Spinal cord (tissue), 10 donors: ENCODE measurements around the gene C2CD2L. TPM values are rescaled to one million over a fixed set of nuclear protein-coding genes. Genes with fewer than 3 reads are reported as not detected.
"Not testable (repeated sequence)": the region's sequence is repeated elsewhere in the genome, so short reads cannot be mapped to it uniquely, and the experiment has no call there.

Source experiments
- DNase-seq, 6 donors: peaks; one replicate each; pipeline versions ENCODE4 v3.0.0 to v3.0.0-alpha.2; 2013 to 2015; ENCODE audit warnings: low spot score in 6 of 6, low read depth in 4 of 6
- H3K27ac ChIP-seq: one replicate; pipeline ENCODE4 v1.5.1; 2013; ENCODE audit warnings: low read depth, low read length, control low read depth
- H3K27me3 ChIP-seq: one replicate; pipeline ENCODE4 v1.6.1; 2013; ENCODE audit warnings: low read length; ENCODE audit not compliant: control insufficient read depth, insufficient read depth
- H3K36me3 ChIP-seq: one replicate; pipeline ENCODE4 v1.6.1; 2013; ENCODE audit warnings: low read length; ENCODE audit not compliant: control insufficient read depth, insufficient read depth
- H3K4me1 ChIP-seq: one replicate; pipeline ENCODE4 v1.6.1; 2013; ENCODE audit warnings: low read length; ENCODE audit not compliant: control insufficient read depth, insufficient read depth
- H3K4me3 ChIP-seq: one replicate; pipeline ENCODE4 v1.5.1; 2013; ENCODE audit warnings: low read depth, low read length, control low read depth
- H3K9me3 ChIP-seq: one replicate; pipeline ENCODE4 v1.6.1; 2013; ENCODE audit warnings: low read length; ENCODE audit not compliant: control insufficient read depth, insufficient read depth
- WGBS: methylation state at CpG from one replicate; pipeline ENCODE4 v1.1.5; 2013; ENCODE audit warnings: missing lambda C conversion rate; ENCODE audit not compliant: insufficient coverage; 5-methylcytosine and 5-hydroxymethylcytosine counted together
- polyA plus RNA-seq, 2 donors: library from polyadenylated mRNA; unstranded; fragments of 120-200 nt; gene quantifications; one replicate each; pipeline ENCODE4 v1.2.1, GENCODE V29; 2013; ENCODE audit not compliant: insufficient read length in 2 of 2
- total RNA-seq, 2 donors: library from RNA; depleted of rRNA in 1 of 2; stranded (reverse); fragments of 120-200 nt in 1 of 2; fragments of >200 nt in 1 of 2; gene quantifications; one replicate each; pipeline versions ENCODE4 v1.2.3 to v1.2.4, GENCODE V29; 2013 to 2014
- donor health status: healthy.

C2CD2L gene
- total and polyA plus RNA-seq, 4 donors: 9.7 to 35.3 (median 23.1) TPM

DNA sequence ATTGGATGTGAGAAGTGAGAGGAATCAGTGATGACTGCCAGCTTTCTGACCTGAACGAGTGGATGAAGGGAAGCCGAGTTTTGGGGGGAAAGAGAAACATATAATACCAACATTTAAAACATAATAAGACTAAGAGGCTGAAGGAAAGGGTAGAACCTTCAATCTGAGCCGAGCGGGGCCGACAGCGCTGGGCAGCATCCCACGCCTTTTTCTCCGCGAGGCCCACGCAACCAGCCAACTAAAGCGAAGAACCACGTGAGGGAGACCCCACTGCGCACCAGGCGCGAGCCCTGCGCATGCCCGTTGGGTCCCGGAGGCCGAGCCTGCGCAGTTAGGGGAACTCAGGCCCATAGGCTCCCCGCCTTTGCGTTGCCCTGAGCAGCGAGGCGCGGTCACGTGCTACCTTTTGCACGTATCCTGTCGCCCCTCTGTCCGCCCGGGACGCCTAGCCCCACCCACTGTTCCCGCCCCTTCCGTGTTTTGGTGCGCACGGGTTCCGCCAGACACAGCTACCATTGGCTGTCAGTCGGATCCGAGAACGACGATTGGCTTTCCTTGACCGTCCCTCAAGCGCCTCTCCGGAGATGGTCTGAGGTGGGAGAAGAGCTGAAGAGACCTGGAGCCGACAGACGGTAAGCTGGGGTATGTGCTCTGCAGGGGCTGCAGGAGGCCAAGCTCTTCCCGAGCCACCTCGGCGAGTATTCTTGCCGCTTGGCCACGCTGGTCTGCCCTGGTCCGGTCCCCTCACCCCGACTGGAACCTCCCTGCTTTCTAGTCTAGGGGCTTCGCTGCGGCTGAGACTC lies 14.1 kb downstream of the C2CD2L start, which contains the start of gene HINFP:
Gene HINFP, plus strand, starts transcription at position 573 of the 803 bp plus-strand sequence. CDS start 5,365 bp downstream, outside the sequence.
- WGBS: under 1% methylated on average over 52 of the region's 54 CpGs
- H3K4me1 ChIP-seq: peaks cover 12% of the 10 kb centered on the region
- peak; percentile 95 to 100 (median 98) for DNase-seq
- H3K27me3 ChIP-seq: no peaks in the 10 kb centered on the region
- H3K4me3 ChIP-seq: peak within 1 kb of the TSS; percentile 99
- peaks cover 25% of the 10 kb centered on the region for H3K36me3 ChIP-seq
- H3K9me3 ChIP-seq: no peaks in the 10 kb centered on the region
- peak within 1 kb of the TSS; percentile 94 for H3K27ac ChIP-seq

DNA sequence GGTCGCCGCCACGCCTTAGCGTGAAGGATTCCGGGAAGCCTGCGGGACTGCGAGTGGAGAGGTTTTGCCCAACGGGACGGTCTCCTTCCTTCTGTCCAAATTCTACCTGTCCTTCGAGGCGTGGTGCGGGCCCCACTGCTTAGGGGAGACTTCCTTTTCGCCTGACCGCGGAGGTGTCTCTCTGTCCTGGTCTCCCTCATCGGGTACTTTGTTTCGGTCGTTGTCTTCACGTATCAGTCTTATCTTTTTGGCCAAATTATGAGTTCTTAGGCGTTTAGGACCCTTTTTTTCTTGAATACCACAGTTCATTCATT lies 14.6 kb downstream of the C2CD2L start:
- Histone ChIP-seq H3K4me3 (peak overlapping the region; percentile 99), H3K4me1 (peaks cover 12% of the 10 kb centered on the region), H3K9me3 (no peaks in the 10 kb centered on the region), H3K36me3 (peaks cover 21% of the 10 kb centered on the region), H3K27ac (peak overlapping the region; percentile 94), H3K27me3 (no peaks in the 10 kb centered on the region)
- 0% methylated on average over 15 of the region's 20 CpGs for WGBS
- no peak for DNase-seq

- H3K36me3 ChIP-seq: peaks cover 54% of the 10 kb centered on the region
- no peak for DNase-seq
- H3K27ac ChIP-seq: no peak overlapping the region
- no peaks in the 10 kb centered on the region for H3K9me3 ChIP-seq
- no peaks in the 10 kb centered on the region for H3K27me3 ChIP-seq
- H3K4me3 ChIP-seq: no peak overlapping the region
- WGBS: 95% methylated on average over 3 of the region's 6 CpGs
- H3K4me1 ChIP-seq: peaks cover 7% of the 10 kb centered on the region
Observed at GRCh38 chr11:119125821-119126220, 18.7 kb downstream of the C2CD2L start.

DNA sequence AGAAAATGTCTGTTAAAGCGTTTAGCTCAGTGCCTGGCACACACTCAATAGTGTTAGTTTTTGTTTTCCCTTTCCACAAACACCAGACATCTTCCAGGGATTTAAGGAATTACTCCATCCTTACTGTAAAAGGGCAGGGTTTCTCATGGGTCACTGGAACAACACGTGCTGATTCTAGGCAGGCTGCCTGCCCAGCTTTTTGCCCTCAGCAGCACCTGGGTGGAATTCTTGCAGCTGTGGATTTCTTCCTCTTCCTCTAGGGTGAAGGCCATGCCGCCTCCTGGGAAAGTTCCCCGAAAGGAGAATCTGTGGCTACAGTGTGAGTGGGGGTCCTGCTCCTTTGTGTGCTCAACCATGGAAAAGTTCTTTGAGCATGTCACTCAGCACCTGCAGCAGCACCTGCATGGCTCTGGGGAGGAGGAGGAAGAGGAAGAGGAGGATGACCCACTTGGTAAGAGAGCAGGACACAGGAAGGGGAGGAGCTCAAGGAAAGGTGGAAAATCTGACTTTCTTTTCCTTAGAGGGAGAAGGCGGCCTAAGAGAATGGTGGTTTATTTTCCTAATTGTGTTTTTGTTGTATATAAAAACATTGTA lies 19.6 kb downstream of the C2CD2L start:
- H3K4me1 ChIP-seq: peaks cover 4% of the 10 kb centered on the region
- 65% methylated on average over 3 of the region's 5 CpGs for WGBS
- H3K9me3 ChIP-seq: no peaks in the 10 kb centered on the region
- H3K36me3 ChIP-seq: peaks cover 64% of the 10 kb centered on the region
- no peak overlapping the region for H3K4me3 ChIP-seq
- no peak for DNase-seq
- no peak overlapping the region for H3K27ac ChIP-seq
- H3K27me3 ChIP-seq: no peaks in the 10 kb centered on the region

GRCh38 chr11:119130662-119131061 lies 23.5 kb downstream of the C2CD2L start:
- Histone ChIP-seq H3K36me3 (peaks cover 71% of the 10 kb centered on the region), H3K27ac (no peak overlapping the region), H3K4me1 (no peaks in the 10 kb centered on the region), H3K4me3 (no peak overlapping the region), H3K27me3 (no peaks in the 10 kb centered on the region), H3K9me3 (no peaks in the 10 kb centered on the region)
- 81% methylated on average over 3 of the region's 3 CpGs for WGBS
- DNase-seq: no peak

DNA sequence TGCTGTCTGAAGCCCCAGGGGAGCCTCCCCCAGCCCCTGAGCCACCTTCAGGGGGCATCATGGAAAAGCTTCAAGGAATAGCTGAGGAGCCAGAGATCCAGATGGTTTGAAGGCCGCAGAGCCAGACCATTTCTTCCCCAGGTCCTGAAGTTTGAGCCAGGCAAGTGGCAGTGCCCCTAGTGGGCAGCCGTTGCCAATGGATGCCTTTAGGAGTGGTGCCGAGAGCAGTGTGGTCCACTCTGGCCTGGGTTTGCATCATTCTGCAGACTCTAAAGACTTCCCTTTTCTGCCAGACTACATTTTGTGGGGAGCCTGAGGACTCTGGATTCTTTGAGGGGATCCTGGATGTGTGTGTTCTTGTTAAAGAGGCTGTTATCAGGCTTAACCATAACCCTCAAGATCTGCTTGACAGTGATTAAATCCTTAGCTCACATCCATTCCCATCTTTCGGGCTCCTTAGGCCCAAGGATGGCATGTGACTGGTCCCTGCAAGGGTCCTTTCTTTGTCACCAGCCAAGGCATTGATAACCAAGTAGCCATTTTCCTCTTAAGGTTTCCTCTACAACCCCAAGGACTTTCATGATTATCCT lies 27.3 kb downstream of the C2CD2L start:
- Histone ChIP-seq H3K27ac (no peak overlapping the region), H3K4me3 (no peak overlapping the region), H3K9me3 (no peaks in the 10 kb centered on the region), H3K36me3 (peaks cover 48% of the 10 kb centered on the region), H3K27me3 (no peaks in the 10 kb centered on the region), H3K4me1 (no peaks in the 10 kb centered on the region)
- no peak for DNase-seq
- 82% methylated on average over 4 of the region's 4 CpGs for WGBS

- H3K4me1 ChIP-seq, H3K9me3 ChIP-seq, H3K4me3 ChIP-seq, H3K27me3 ChIP-seq, H3K27ac ChIP-seq, H3K36me3 ChIP-seq, DNase-seq: not testable (repeated sequence)
- WGBS: no CpG with 5 or more reads among the region's 10 CpGs
Observed at GRCh38 chr11:119139276-119139675, 32.1 kb downstream of the C2CD2L start.

DNA sequence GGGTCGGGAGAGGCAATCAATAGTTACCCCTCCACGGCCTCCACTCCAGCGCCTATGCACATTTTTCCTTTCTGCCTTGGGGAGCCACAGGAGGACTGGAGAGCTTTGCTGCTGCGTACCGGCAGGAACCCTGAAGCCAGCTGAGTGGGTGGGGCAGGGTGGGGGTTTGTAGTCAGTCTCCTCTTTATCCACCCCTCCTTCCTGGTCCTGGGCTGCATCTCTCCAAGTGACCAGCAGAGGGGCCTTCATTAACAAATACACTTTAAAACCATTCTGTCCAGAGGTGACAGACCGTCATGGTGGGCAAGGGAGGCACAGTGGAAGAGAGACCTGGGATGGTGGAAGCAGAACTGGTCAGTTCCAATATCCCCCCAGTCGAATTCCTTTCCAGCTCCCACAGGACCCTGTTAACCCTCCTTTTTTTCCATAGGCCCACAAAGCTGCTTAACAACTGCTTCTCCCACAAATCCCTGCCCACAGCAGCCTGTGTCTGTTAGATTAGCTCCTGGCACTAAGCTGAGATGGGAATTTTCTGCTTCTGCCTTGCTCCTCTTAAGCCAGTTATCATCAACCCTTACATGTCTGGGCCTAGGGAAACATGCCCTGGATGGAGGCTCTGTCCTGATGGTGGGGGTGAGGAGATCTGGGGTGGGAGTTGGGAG lies 37.8 kb downstream of the C2CD2L start:
- no peak overlapping the region for H3K27ac ChIP-seq
- peaks cover 21% of the 10 kb centered on the region for H3K4me1 ChIP-seq
- peak in 2 of 6 donors; percentile 71 to 85 for DNase-seq
- H3K9me3 ChIP-seq: no peaks in the 10 kb centered on the region
- H3K36me3 ChIP-seq: no peaks in the 10 kb centered on the region
- 20% methylated on average over 2 of the region's 7 CpGs for WGBS
- H3K27me3 ChIP-seq: peaks cover 11% of the 10 kb centered on the region
- H3K4me3 ChIP-seq: no peak overlapping the region

DNA sequence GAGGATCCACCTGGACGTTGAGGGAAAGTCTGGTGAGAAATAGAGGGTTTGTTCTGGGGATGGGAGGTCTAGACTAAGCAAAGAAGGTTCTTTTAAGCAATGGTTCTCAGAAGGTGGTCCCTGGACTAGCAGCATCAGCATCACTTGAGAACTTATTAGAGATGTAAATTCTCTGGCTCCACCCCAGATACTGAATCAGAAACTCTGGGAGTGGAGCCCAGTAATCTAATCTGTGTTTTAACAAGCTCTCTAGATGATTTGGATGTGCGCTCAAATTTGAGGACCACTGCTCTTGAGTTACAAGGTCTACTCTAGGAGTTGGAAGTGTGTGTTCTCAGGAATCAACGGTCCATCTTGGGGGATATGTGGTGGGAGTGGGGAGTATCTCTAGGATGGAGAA lies 38.4 kb downstream of the C2CD2L start:
- DNase-seq: no peak
- Histone ChIP-seq H3K9me3 (no peaks in the 10 kb centered on the region), H3K4me1 (peaks cover 24% of the 10 kb centered on the region), H3K4me3 (no peak overlapping the region), H3K27me3 (peaks cover 11% of the 10 kb centered on the region), H3K36me3 (no peaks in the 10 kb centered on the region), H3K27ac (no peak overlapping the region)
- WGBS: 60% methylated on average over 3 of the region's 3 CpGs
